Breast epithelium (tissue), 4 donors: ENCODE results near the gene TSR2. TPM values are rescaled to one million over a fixed set of nuclear protein-coding genes. Genes with fewer than 3 reads are reported as not detected.

Experiments used
- DNase-seq, 2 donors: peaks; one replicate each; pipeline ENCODE4 v3.0.0-alpha.2; 2019; ENCODE audit warnings: low spot score in 2 of 2
- H3K27ac ChIP-seq, 2 donors: fragments of 200-600 bp; sonication (generic) in 1 of 2; one replicate each; pipeline ENCODE4 v1.5.1; 2016 to 2019; ENCODE audit warnings: mild to moderate bottlenecking in 1 of 2
- H3K27me3 ChIP-seq, 2 donors: fragments of 200-600 bp; sonication (generic) in 1 of 2; one replicate each; pipeline versions ENCODE4 v1.5.1 to v1.6.0; 2017 to 2019; ENCODE audit warnings: control low read depth in 1 of 2, mild to moderate bottlenecking in 1 of 2
- H3K36me3 ChIP-seq: fragments of 200-600 bp; one replicate; pipeline ENCODE4 v1.5.1; 2019
- H3K4me1 ChIP-seq, 2 donors: fragments of 200-600 bp; sonication (generic); one replicate each; pipeline ENCODE4 v1.5.1; 2016 to 2019; ENCODE audit warnings: control low read depth in 1 of 2
- H3K4me3 ChIP-seq, 3 donors: fragments of 200-600 bp; sonication (generic); 1 replicate in 2 of 3; 2 replicates in 1 of 3; pipeline ENCODE4 v1.5.1; 2016 to 2019; ENCODE audit warnings: mild to moderate bottlenecking in 3 of 3, moderate library complexity in 2 of 3
- H3K9me3 ChIP-seq, 2 donors: fragments of 200-600 bp; sonication (generic) in 1 of 2; one replicate each; pipeline ENCODE4 v1.5.1; 2016 to 2019; ENCODE audit warnings: control low read depth in 1 of 2
- POLR2A ChIP-seq: fragments of 450-650 bp; IDR thresholded peaks from one replicate; pipeline ENCODE4 v1.6.1; 2016; ENCODE audit warnings: antibody characterized with exemption, mild to moderate bottlenecking, moderate library complexity
- POLR2AphosphoS5 ChIP-seq, 3 donors: sonication (generic); formaldehyde crosslinking; IDR thresholded peaks; one replicate each; pipeline ENCODE4 v1.6.1; 2017; ENCODE audit warnings: antibody characterized with exemption in 3 of 3
- intact Hi-C: fragments of 100-400 bp; cut with DNase I; formaldehyde crosslinking; loops from one replicate; pipeline ENCODE4 v1.15.1; 2023; ENCODE audit warnings: low total_unique reads
- total RNA-seq, 3 donors: library from RNA; depleted of rRNA; stranded (reverse); fragments of >200 nt; gene quantifications; one replicate each; pipeline ENCODE4 v1.1.0, GENCODE V29; 2016
- TF ChIP-seq, protein P1 (sequence below), 3 donors: fragments of 450-650 bp; IDR thresholded peaks; one replicate each; pipeline ENCODE4 v1.5.1; 2016 to 2017; ENCODE audit warnings: antibody characterized with exemption in 3 of 3, mild to moderate bottlenecking in 3 of 3, moderate library complexity in 3 of 3

Gene TSR2
- total RNA-seq, 3 donors from 2014 or later: 20.1 to 23.3 (median 21.9) TPM

GRCh38 chrX:54446084-54446483 is 5.9 kb downstream of the TSR2 start:
- Histone ChIP-seq H3K4me3 (no peak overlapping the region), H3K27ac (no peak overlapping the region), H3K4me1 (no peaks in the 10 kb centered on the region), H3K27me3 (peaks cover 0 to 12% of the 10 kb centered on the region in 2 donors), H3K36me3 (no peaks in the 10 kb centered on the region), H3K9me3 (no peaks in the 10 kb centered on the region)
- intact Hi-C loops: no loop called here
- TF ChIP-seq, protein P1, sequence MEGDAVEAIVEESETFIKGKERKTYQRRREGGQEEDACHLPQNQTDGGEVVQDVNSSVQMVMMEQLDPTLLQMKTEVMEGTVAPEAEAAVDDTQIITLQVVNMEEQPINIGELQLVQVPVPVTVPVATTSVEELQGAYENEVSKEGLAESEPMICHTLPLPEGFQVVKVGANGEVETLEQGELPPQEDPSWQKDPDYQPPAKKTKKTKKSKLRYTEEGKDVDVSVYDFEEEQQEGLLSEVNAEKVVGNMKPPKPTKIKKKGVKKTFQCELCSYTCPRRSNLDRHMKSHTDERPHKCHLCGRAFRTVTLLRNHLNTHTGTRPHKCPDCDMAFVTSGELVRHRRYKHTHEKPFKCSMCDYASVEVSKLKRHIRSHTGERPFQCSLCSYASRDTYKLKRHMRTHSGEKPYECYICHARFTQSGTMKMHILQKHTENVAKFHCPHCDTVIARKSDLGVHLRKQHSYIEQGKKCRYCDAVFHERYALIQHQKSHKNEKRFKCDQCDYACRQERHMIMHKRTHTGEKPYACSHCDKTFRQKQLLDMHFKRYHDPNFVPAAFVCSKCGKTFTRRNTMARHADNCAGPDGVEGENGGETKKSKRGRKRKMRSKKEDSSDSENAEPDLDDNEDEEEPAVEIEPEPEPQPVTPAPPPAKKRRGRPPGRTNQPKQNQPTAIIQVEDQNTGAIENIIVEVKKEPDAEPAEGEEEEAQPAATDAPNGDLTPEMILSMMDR (IDR thresholded peaks at IDR 0.05): no peak
- no peak for TF ChIP-seq POLR2A
- no peak for DNase-seq

GRCh38 chrX:54447461-54447860 is 7.3 kb downstream of the TSR2 start:
- TF ChIP-seq, protein P1 (IDR thresholded peaks at IDR 0.05): no peak
- TF ChIP-seq POLR2AphosphoS5 (IDR thresholded peaks at IDR 0.05) (no peak), POLR2A (no peak)
- intact Hi-C loops: no loop called here
- H3K4me1 ChIP-seq: no peaks in the 10 kb centered on the region
- no peak for DNase-seq
- H3K4me3 ChIP-seq: no peak overlapping the region
- H3K27ac ChIP-seq: no peak overlapping the region
- H3K27me3 ChIP-seq: peaks cover 0 to 13% of the 10 kb centered on the region in 2 donors
- no peaks in the 10 kb centered on the region for H3K9me3 ChIP-seq
- no peaks in the 10 kb centered on the region for H3K36me3 ChIP-seq

GRCh38 chrX:54449929-54450328 is 9.7 kb downstream of the TSR2 start:
- Histone ChIP-seq H3K9me3 (no peaks in the 10 kb centered on the region), H3K4me1 (no peaks in the 10 kb centered on the region), H3K27me3 (peaks cover 0 to 13% of the 10 kb centered on the region in 2 donors), H3K36me3 (no peaks in the 10 kb centered on the region), H3K4me3 (no peak overlapping the region), H3K27ac (no peak overlapping the region)
- intact Hi-C loops: no loop called here
- TF ChIP-seq POLR2A (no peak), POLR2AphosphoS5 (IDR thresholded peaks at IDR 0.05) (no peak)
- TF ChIP-seq, protein P1 (IDR thresholded peaks at IDR 0.05): no peak
- DNase-seq: no peak

- no peak overlapping the region for H3K4me3 ChIP-seq
- H3K4me1 ChIP-seq: no peaks in the 10 kb centered on the region
- no peak overlapping the region for H3K27ac ChIP-seq
- H3K36me3 ChIP-seq: no peaks in the 10 kb centered on the region
- TF ChIP-seq POLR2AphosphoS5 (IDR thresholded peaks at IDR 0.05): no peak
- TF ChIP-seq POLR2A: no peak
- TF ChIP-seq, protein P1 (IDR thresholded peaks at IDR 0.05): no peak
- H3K27me3 ChIP-seq: peaks cover 0 to 13% of the 10 kb centered on the region in 2 donors
- no peaks in the 10 kb centered on the region for H3K9me3 ChIP-seq
- intact Hi-C loops: no loop called here
- no peak for DNase-seq
These were observed 12.7 kb downstream of the TSR2 start for GRCh38 chrX:54452920-54453319.

GRCh38 chrX:54470054-54470760 is 30.0 kb downstream of the TSR2 start:
- intact Hi-C loops: no loop called here
- Histone ChIP-seq H3K27me3 (peaks cover 0 to 30% of the 10 kb centered on the region in 2 donors), H3K27ac (no peak overlapping the region)

More at GRCh38 chrX:54470054-54470760, 30.0 kb downstream of the TSR2 start:
- TF ChIP-seq POLR2A: no peak
- TF ChIP-seq POLR2AphosphoS5 (IDR thresholded peaks at IDR 0.05): no peak
- Histone ChIP-seq H3K9me3 (no peaks in the 10 kb centered on the region), H3K36me3 (no peaks in the 10 kb centered on the region), H3K4me1 (no peaks in the 10 kb centered on the region), H3K4me3 (no peak overlapping the region)
- DNase-seq: no peak
